HepG2 (cell line): ENCODE measurements around the gene GSDMA. TPM values are rescaled to one million over a fixed set of nuclear protein-coding genes. Genes with fewer than 3 reads are reported as not detected.

Experiments
- TOPORS ChIP-seq: sonication (generic); formaldehyde crosslinking; IDR thresholded peaks from 2 replicates; pipeline ENCODE4 v1.8.0; 2023; ENCODE audit warnings: mild to moderate bottlenecking, missing genetic modification reagents
- ZNF101 ChIP-seq: sonication (generic); formaldehyde crosslinking; IDR thresholded peaks from 2 replicates; pipeline ENCODE4 v1.4.0; 2020; ENCODE audit warnings: mild to moderate bottlenecking, low read depth, missing genetic modification reagents, borderline replicate concordance
- ZNF407 ChIP-seq: sonication (generic); formaldehyde crosslinking; IDR thresholded peaks from one replicate; pipeline ENCODE4 v1.5.1; 2020; ENCODE audit warnings: mild to moderate bottlenecking, missing genetic modification reagents; ENCODE audit errors: not compliant biosample characterization
- ZNF616 ChIP-seq: sonication (generic); formaldehyde crosslinking; IDR thresholded peaks from 2 replicates; pipeline ENCODE4 v1.5.0; 2020; ENCODE audit warnings: low read depth, mild to moderate bottlenecking, missing genetic modification reagents
- polyA plus RNA-seq, 8 experiments: library from polyadenylated mRNA; depleted of rRNA in 3 of 8; stranded (reverse) in 7 of 8; unstranded in 1 of 8; fragments of >200 nt; fragmentation: Illumina TruSeq in 4 of 8; extraction: Trizol in 4 of 8; gene quantifications; 2 replicates each; pipeline versions ENCODE4 v1.2.1 to v1.2.3, GENCODE V29; 2011 to 2016; ENCODE audit warnings: low read depth in 4 of 8, missing spikeins in 1 of 8, mixed read lengths in 1 of 8; ENCODE audit not compliant: insufficient read depth in 1 of 8
- total RNA-seq, 5 experiments: library from RNA; depleted of rRNA; stranded (reverse); fragments of >200 nt; fragmentation: Illumina TruSeq; extraction: Trizol; gene quantifications; 2 replicates each; pipeline ENCODE4 v1.2.3, GENCODE V29; 2016; ENCODE audit warnings: low read depth in 1 of 5
- TF ChIP-seq, protein P1 (sequence below): sonication (generic); formaldehyde crosslinking; IDR thresholded peaks from 2 replicates; pipeline ENCODE4 v1.4.0; 2020; ENCODE audit warnings: missing genetic modification reagents, borderline replicate concordance

GSDMA gene
- total and polyA plus RNA-seq, 2 of the 13 experiments (the other 11 are each of a cell fraction or from before 2014, with no cell fraction given), result not detected

GRCh38 chr17:39944393-39944711, 18.5 kb upstream of the GSDMA start (continued):
- TF ChIP-seq, protein P1, sequence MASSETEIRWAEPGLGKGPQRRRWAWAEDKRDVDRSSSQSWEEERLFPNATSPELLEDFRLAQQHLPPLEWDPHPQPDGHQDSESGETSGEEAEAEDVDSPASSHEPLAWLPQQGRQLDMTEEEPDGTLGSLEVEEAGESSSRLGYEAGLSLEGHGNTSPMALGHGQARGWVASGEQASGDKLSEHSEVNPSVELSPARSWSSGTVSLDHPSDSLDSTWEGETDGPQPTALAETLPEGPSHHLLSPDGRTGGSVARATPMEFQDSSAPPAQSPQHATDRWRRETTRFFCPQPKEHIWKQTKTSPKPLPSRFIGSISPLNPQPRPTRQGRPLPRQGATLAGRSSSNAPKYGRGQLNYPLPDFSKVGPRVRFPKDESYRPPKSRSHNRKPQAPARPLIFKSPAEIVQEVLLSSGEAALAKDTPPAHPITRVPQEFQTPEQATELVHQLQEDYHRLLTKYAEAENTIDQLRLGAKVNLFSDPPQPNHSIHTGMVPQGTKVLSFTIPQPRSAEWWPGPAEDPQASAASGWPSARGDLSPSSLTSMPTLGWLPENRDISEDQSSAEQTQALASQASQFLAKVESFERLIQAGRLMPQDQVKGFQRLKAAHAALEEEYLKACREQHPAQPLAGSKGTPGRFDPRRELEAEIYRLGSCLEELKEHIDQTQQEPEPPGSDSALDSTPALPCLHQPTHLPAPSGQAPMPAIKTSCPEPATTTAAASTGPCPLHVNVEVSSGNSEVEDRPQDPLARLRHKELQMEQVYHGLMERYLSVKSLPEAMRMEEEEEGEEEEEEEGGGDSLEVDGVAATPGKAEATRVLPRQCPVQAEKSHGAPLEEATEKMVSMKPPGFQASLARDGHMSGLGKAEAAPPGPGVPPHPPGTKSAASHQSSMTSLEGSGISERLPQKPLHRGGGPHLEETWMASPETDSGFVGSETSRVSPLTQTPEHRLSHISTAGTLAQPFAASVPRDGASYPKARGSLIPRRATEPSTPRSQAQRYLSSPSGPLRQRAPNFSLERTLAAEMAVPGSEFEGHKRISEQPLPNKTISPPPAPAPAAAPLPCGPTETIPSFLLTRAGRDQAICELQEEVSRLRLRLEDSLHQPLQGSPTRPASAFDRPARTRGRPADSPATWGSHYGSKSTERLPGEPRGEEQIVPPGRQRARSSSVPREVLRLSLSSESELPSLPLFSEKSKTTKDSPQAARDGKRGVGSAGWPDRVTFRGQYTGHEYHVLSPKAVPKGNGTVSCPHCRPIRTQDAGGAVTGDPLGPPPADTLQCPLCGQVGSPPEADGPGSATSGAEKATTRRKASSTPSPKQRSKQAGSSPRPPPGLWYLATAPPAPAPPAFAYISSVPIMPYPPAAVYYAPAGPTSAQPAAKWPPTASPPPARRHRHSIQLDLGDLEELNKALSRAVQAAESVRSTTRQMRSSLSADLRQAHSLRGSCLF (CRISPR knock-in tag), result no peak
- TF ChIP-seq ZNF616 (no peak), ZNF407 (CRISPR knock-in tag) (no peak), ZNF101 (CRISPR knock-in tag) (no peak), TOPORS (CRISPR knock-in tag) (no peak)
